GM19351 (cell line): ENCODE measurements around the gene COG7.
"Not testable (repeated sequence)": the region's sequence is repeated elsewhere in the genome, so short reads cannot be mapped to it uniquely, and the experiment has no call there.

Experiments
- ATAC-seq: cut with Tn5 transposase; IDR thresholded peaks from one replicate; pipeline ENCODE4 v1.9.1; 2021; ENCODE audit warnings: mild to moderate bottlenecking, moderate library complexity; ENCODE audit not compliant: unreplicated experiment

Gene COG7

GRCh38 chr16:23388786-23389185 is 64.2 kb downstream of the COG7 start:
- ATAC-seq = no peak

- no peak for ATAC-seq
Observed at GRCh38 chr16:23387666-23388065, 65.3 kb downstream of the COG7 start.

- ATAC-seq = no peak
Observed at GRCh38 chr16:23385441-23385840, 67.5 kb downstream of the COG7 start.

- ATAC-seq = no peak
Observed at GRCh38 chr16:23384878-23385277, 68.1 kb downstream of the COG7 start.

- no peak for ATAC-seq
Observed at GRCh38 chr16:23383881-23384280, 69.1 kb downstream of the COG7 start.

- no peak for ATAC-seq
Observed at GRCh38 chr16:23382279-23382678, 70.7 kb downstream of the COG7 start.

- not testable (repeated sequence) for ATAC-seq
Observed at GRCh38 chr16:23381702-23382101, 71.3 kb downstream of the COG7 start.

GRCh38 chr16:23380501-23380951 is 72.5 kb downstream of the COG7 start:
- no peak for ATAC-seq

GRCh38 chr16:23379707-23380106 is 73.3 kb downstream of the COG7 start:
- no peak for ATAC-seq

- no peak for ATAC-seq
Observed at GRCh38 chr16:23378921-23379320, 74.1 kb downstream of the COG7 start.

- ATAC-seq = no peak
Observed at GRCh38 chr16:23378256-23378655, 74.7 kb downstream of the COG7 start.

GRCh38 chr16:23377071-23377931 is 75.7 kb downstream of the COG7 start:
- ATAC-seq = no peak

- ATAC-seq = no peak
Observed at GRCh38 chr16:23375643-23376042, 77.3 kb downstream of the COG7 start.

GRCh38 chr16:23374721-23375510 is 78.1 kb downstream of the COG7 start:
- ATAC-seq = no peak

GRCh38 chr16:23373436-23374219 is 79.4 kb downstream of the COG7 start:
- no peak for ATAC-seq

GRCh38 chr16:23371368-23371767 is 81.6 kb downstream of the COG7 start:
- no peak for ATAC-seq

GRCh38 chr16:23369416-23369815 is 83.6 kb downstream of the COG7 start:
- no peak for ATAC-seq

- ATAC-seq = no peak
Observed at GRCh38 chr16:23368469-23368868, 84.5 kb downstream of the COG7 start.

GRCh38 chr16:23367988-23368387 is 85.0 kb downstream of the COG7 start:
- no peak for ATAC-seq

GRCh38 chr16:23367564-23367963 is 85.4 kb downstream of the COG7 start:
- no peak for ATAC-seq

- not testable (repeated sequence) for ATAC-seq
Observed at GRCh38 chr16:23366341-23366740, 86.6 kb downstream of the COG7 start.
